H1 (cell line): Measurements from ENCODE around the gene BPIFA2. TPM values are rescaled to one million over a fixed set of nuclear protein-coding genes. Genes with fewer than 3 reads are reported as not detected.

Source experiments
- CTCF ChIA-PET: fragments of 300-600 bp; sonication (Branson Sonifier 250); formaldehyde crosslinking; loops from one replicate; lab custom pipeline; 2021; ENCODE audit not compliant: partially characterized antibody; lab: Charles Lee
- POLR2A ChIA-PET: fragments of 300-600 bp; sonication (Branson Sonifier 250); formaldehyde crosslinking; loops from one replicate; lab custom pipeline; 2021; ENCODE audit warnings: inconsistent platforms; ENCODE audit not compliant: partially characterized antibody; lab: Charles Lee
- DNase-seq, 2 experiments: peaks; one replicate each; pipeline versions ENCODE4 v3.0.0 to v3.0.0-alpha.2; 2010 to 2022; ENCODE audit warnings: low spot score in 2 of 2, low read depth in 1 of 2, mixed read lengths in 1 of 2
- FAIRE-seq: peaks from 2 replicates; lab custom pipeline; 2011; peaks lifted over from hg19 to GRCh38; lab: Jason Lieb, UNC
- H2AFZ ChIP-seq: 2 replicates; pipeline ENCODE4 v1.8.1; 2012; ENCODE audit warnings: low read length, inconsistent platforms
- H2AK5ac ChIP-seq: 2 replicates; pipeline ENCODE4 v1.6.1; 2013; ENCODE audit warnings: low read depth, low read length
- H2BK120ac ChIP-seq: replicated peaks from 2 replicates; pipeline ENCODE3; 2013; ENCODE audit warnings: low read depth, low read length, inconsistent platforms
- H2BK12ac ChIP-seq: 2 replicates; pipeline ENCODE4 v1.6.1; 2013; ENCODE audit warnings: low read depth, low read length
- H2BK15ac ChIP-seq: 2 replicates; pipeline ENCODE4 v1.6.1; 2013; ENCODE audit warnings: low read length
- H2BK20ac ChIP-seq: 2 replicates; pipeline ENCODE4 v1.6.1; 2013; ENCODE audit warnings: low read length
- H2BK5ac ChIP-seq: 2 replicates; pipeline ENCODE4 v1.6.1; 2013; ENCODE audit warnings: low read depth, low read length
- H3K14ac ChIP-seq: 2 replicates; pipeline ENCODE4 v1.6.1; 2013; ENCODE audit warnings: inconsistent platforms; ENCODE audit not compliant: insufficient read length
- H3K18ac ChIP-seq: 2 replicates; pipeline ENCODE4 v1.6.1; 2013; ENCODE audit warnings: low read length; ENCODE audit errors: extremely low read depth
- H3K23ac ChIP-seq: 2 replicates; pipeline ENCODE4 v1.6.1; 2013; ENCODE audit warnings: inconsistent platforms; ENCODE audit not compliant: insufficient read length
- H3K23me2 ChIP-seq: 2 replicates; pipeline ENCODE4 v1.6.1; 2013; ENCODE audit warnings: low read depth, low read length
- H3K27ac ChIP-seq: 2 replicates; pipeline ENCODE4 v1.6.1; 2011; ENCODE audit warnings: low read depth, low read length, inconsistent platforms
- H3K27me3 ChIP-seq, 4 experiments: replicated peaks in 1 of 4; 1 replicate in 1 of 4; 2 replicates in 3 of 4; pipeline versions ENCODE4 v1.6.1 to v1.8.1; 2011 to 2013; ENCODE audit warnings: low read length in 3 of 4, mild to moderate bottlenecking in 3 of 4, inconsistent platforms in 2 of 4, mixed read lengths in 2 of 4, moderate library complexity in 1 of 4; ENCODE audit not compliant: control insufficient read depth in 3 of 4, insufficient read depth in 3 of 4; ENCODE audit errors: extremely low read depth in 1 of 4
- H3K36me3 ChIP-seq, 4 experiments: 2 replicates each; pipeline versions ENCODE4 v1.6.1 to v1.8.1; 2011 to 2013; ENCODE audit warnings: mild to moderate bottlenecking in 4 of 4, low read length in 3 of 4, moderate library complexity in 2 of 4, control low read depth in 1 of 4, inconsistent platforms in 1 of 4; ENCODE audit not compliant: insufficient read depth in 4 of 4, control insufficient read depth in 2 of 4
- H3K4ac ChIP-seq: replicated peaks from 2 replicates; pipeline ENCODE3; 2013; ENCODE audit warnings: low read length, low read depth, mixed read lengths, inconsistent platforms; ENCODE audit not compliant: insufficient read length
- H3K4me1 ChIP-seq, 4 experiments: replicated peaks in 1 of 4; 1 replicate in 1 of 4; 2 replicates in 3 of 4; pipeline versions ENCODE4 v1.6.1 to v1.8.1; 2011 to 2013; ENCODE audit warnings: low read length in 3 of 4, inconsistent platforms in 2 of 4, mixed read lengths in 1 of 4; ENCODE audit not compliant: insufficient read depth in 4 of 4, control insufficient read depth in 3 of 4
- H3K4me2 ChIP-seq, 2 experiments: 2 replicates each; pipeline versions ENCODE4 v1.6.1 to v1.8.1; 2011 to 2013; ENCODE audit warnings: low read depth in 2 of 2, low read length in 2 of 2, control low read depth in 1 of 2, inconsistent platforms in 1 of 2, mild to moderate bottlenecking in 1 of 2; ENCODE audit not compliant: insufficient read depth in 1 of 2
- H3K4me3 ChIP-seq, 4 experiments: fragments of 200-600, 300-600 bp in 1 of 4; sonication (generic), shearing (Covaris generic), sonication (Bioruptor Twin) in 1 of 4; 2 replicates each; pipeline versions ENCODE4 v1.5.1 to v1.8.1; 2011 to 2016; ENCODE audit warnings: low read length in 4 of 4, low read depth in 3 of 4, control low read depth in 2 of 4, inconsistent platforms in 2 of 4, mild to moderate bottlenecking in 2 of 4, mixed read lengths in 1 of 4, moderate library complexity in 1 of 4; ENCODE audit not compliant: insufficient read depth in 2 of 4; ENCODE audit errors: extremely low read depth in 1 of 4
- H3K56ac ChIP-seq: replicated peaks from 2 replicates; pipeline ENCODE3; 2013; ENCODE audit warnings: low read depth, mild to moderate bottlenecking, mixed read lengths, low read length, inconsistent platforms; ENCODE audit not compliant: insufficient read length
- H3K79me1 ChIP-seq: 2 replicates; pipeline ENCODE4 v1.6.1; 2013; ENCODE audit warnings: low read depth, low read length, control low read depth
- H3K79me2 ChIP-seq, 2 experiments: 2 replicates each; pipeline versions ENCODE4 v1.6.1 to v1.8.1; 2012 to 2013; ENCODE audit warnings: low read length in 2 of 2, mild to moderate bottlenecking in 2 of 2, inconsistent platforms in 1 of 2; ENCODE audit not compliant: insufficient read depth in 2 of 2, control insufficient read depth in 1 of 2
- H3K9ac ChIP-seq, 4 experiments: replicated peaks in 1 of 4; 1 replicate in 1 of 4; 2 replicates in 3 of 4; pipeline versions ENCODE4 v1.6.1 to v1.8.1; 2011 to 2013; ENCODE audit warnings: low read depth in 3 of 4, low read length in 3 of 4, control low read depth in 2 of 4, mild to moderate bottlenecking in 2 of 4, moderate library complexity in 2 of 4, inconsistent platforms in 1 of 4; ENCODE audit errors: extremely low read depth in 1 of 4
- H3K9me3 ChIP-seq, 2 experiments: 2 replicates each; pipeline versions ENCODE4 v1.6.1 to v1.8.1; 2012 to 2013; ENCODE audit warnings: mild to moderate bottlenecking in 2 of 2, moderate library complexity in 2 of 2, control low read depth in 1 of 2, inconsistent platforms in 1 of 2, low read depth in 1 of 2, low read length in 1 of 2, mixed read lengths in 1 of 2; ENCODE audit not compliant: insufficient read depth in 2 of 2
- H4K20me1 ChIP-seq, 2 experiments: replicated peaks in 1 of 2; 2 replicates each; pipeline versions ENCODE3 to v1.8.1; 2011 to 2013; ENCODE audit warnings: inconsistent platforms in 2 of 2, low read length in 2 of 2, mild to moderate bottlenecking in 1 of 2; ENCODE audit not compliant: insufficient read depth in 2 of 2, control insufficient read depth in 1 of 2
- H4K5ac ChIP-seq: 2 replicates; pipeline ENCODE4 v1.6.1; 2013; ENCODE audit warnings: low read length, low read depth, mixed read lengths, inconsistent platforms; ENCODE audit not compliant: insufficient read length
- H4K8ac ChIP-seq: 2 replicates; pipeline ENCODE4 v1.8.0; 2013; ENCODE audit warnings: mild to moderate bottlenecking, moderate library complexity, low read length, inconsistent platforms; ENCODE audit not compliant: insufficient read depth; ENCODE audit errors: extremely low read depth
- H4K91ac ChIP-seq: replicated peaks from 2 replicates; pipeline ENCODE3; 2013; ENCODE audit warnings: low read length, mixed read lengths, inconsistent platforms; ENCODE audit not compliant: insufficient read length
- CHD2 ChIP-seq: IDR thresholded peaks from 2 replicates; pipeline ENCODE4 v1.6.1; 2012; ENCODE audit warnings: low read length, improper control_type of control experiment
- CTCF ChIP-seq, 3 experiments: IDR thresholded peaks; 1 replicate in 2 of 3; 2 replicates in 1 of 3; pipeline versions ENCODE4 v1.5.1 to v1.6.1; 2011; ENCODE audit warnings: low read length in 3 of 3, mild to moderate bottlenecking in 3 of 3, inconsistent platforms in 2 of 3, low read depth in 1 of 3, moderate library complexity in 1 of 3; ENCODE audit not compliant: insufficient read depth in 1 of 3; ENCODE audit errors: control extremely low read depth in 1 of 3
- KDM5A ChIP-seq: fragments of 200-600 bp; IDR thresholded peaks from 2 replicates; pipeline ENCODE4 v1.7.1; 2012; ENCODE audit warnings: mild to moderate bottlenecking, low read length, inconsistent platforms, mixed read lengths
- RAD21 ChIP-seq, 2 experiments: IDR thresholded peaks in 1 of 2; conservative IDR thresholded peaks in 1 of 2; 2 replicates each; pipeline ENCODE4 v1.6.1; 2011; ENCODE audit warnings: low read depth in 2 of 2, low read length in 2 of 2, improper control_type of control experiment in 1 of 2, inconsistent platforms in 1 of 2, mild to moderate bottlenecking in 1 of 2, moderate library complexity in 1 of 2
- RNF2 ChIP-seq: fragments of 200-900, 300-1000 bp; sonication (generic); IDR thresholded peaks from 2 replicates; pipeline ENCODE4 v1.7.1; 2016; ENCODE audit warnings: borderline replicate concordance, low read depth, mild to moderate bottlenecking, antibody characterized with exemption, low read length; ENCODE audit not compliant: poor library complexity, severe bottlenecking; ENCODE audit errors: missing control alignments
- SAP30 ChIP-seq: fragments of 300-600 bp; sonication (generic); IDR thresholded peaks from 2 replicates; pipeline ENCODE4 v1.7.1; 2012; ENCODE audit warnings: low read length, moderate library complexity, mild to moderate bottlenecking, inconsistent platforms; ENCODE audit not compliant: insufficient read depth, insufficient replicate concordance
- SIRT6 ChIP-seq: IDR thresholded peaks from one replicate; pipeline ENCODE4 v1.7.1; 2012; ENCODE audit warnings: low read length, inconsistent platforms
- TCF12 ChIP-seq: IDR thresholded peaks from 2 replicates; pipeline ENCODE4 v1.6.1; 2011; ENCODE audit warnings: low read depth, mild to moderate bottlenecking, low read length
- YY1 ChIP-seq: IDR thresholded peaks from 2 replicates; pipeline ENCODE4 v1.6.1; 2011; ENCODE audit warnings: low read depth, mild to moderate bottlenecking, low read length
- ZNF274 ChIP-seq: IDR thresholded peaks from 2 replicates; pipeline ENCODE4 v1.7.0; 2012; ENCODE audit warnings: low read length, borderline replicate concordance; ENCODE audit errors: extremely low read depth
- WGBS, 2 experiments: shearing (Covaris generic) in 1 of 2; methylation state at CpG; one replicate each; pipeline versions ENCODE4 v1.1.6 to v1.1.7; 2013 to 2015; ENCODE audit warnings: low lambda C conversion rate in 2 of 2, mixed read lengths in 2 of 2, inconsistent platforms in 1 of 2, low coverage in 1 of 2, missing lambda C conversion rate in 1 of 2; ENCODE audit not compliant: insufficient replicate concordance in 2 of 2, insufficient coverage in 1 of 2, insufficient read length in 1 of 2; ENCODE audit errors: extremely low coverage in 1 of 2, missing lambda C conversion rate in 1 of 2; 5-methylcytosine and 5-hydroxymethylcytosine counted together
- polyA plus RNA-seq, 7 experiments: library from polyadenylated mRNA; depleted of rRNA in 3 of 7; stranded (reverse) in 5 of 7; unstranded in 2 of 7; fragments of >200 nt in 5 of 7; fragments of 200-250 nt in 2 of 7; gene quantifications; 1 replicate in 5 of 7; 2 replicates in 1 of 7; 4 replicates in 1 of 7; pipeline versions ENCODE4 v1.2.1 to v1.2.3, GENCODE V29; 2011 to 2013; ENCODE audit warnings: missing spikeins in 2 of 7, mixed read lengths in 2 of 7
- total RNA-seq: library from RNA; stranded (reverse); fragmentation: NEBNext Ultra II Directional; extraction: Animal tissue kit (Norgen Biotek cat#: 25700); gene quantifications from 2 replicates; pipeline ENCODE4 v1.2.1, GENCODE V29; 2021

BPIFA2 gene
- total and polyA plus RNA-seq, 2 of the 8 experiments (the other 6 are each of a cell fraction or from before 2014, with no cell fraction given), result not detected

- no peak overlapping the region for H4K8ac ChIP-seq
- H3K18ac ChIP-seq, result no peak overlapping the region
- no peaks in the 10 kb centered on the region for H3K79me2 ChIP-seq
- H2BK20ac ChIP-seq, result no peak overlapping the region
- no peak overlapping the region for H4K91ac ChIP-seq
- no peaks in the 10 kb centered on the region for H3K79me1 ChIP-seq
- H3K27ac ChIP-seq, result no peak overlapping the region
- no peak overlapping the region for H2BK5ac ChIP-seq
- no peak overlapping the region for H3K4me2 ChIP-seq
- H3K9ac ChIP-seq, result no peak overlapping the region
- no peaks in the 10 kb centered on the region for H3K4me1 ChIP-seq
- H3K9me3 ChIP-seq, result peaks cover 13 to 15% of the 10 kb centered on the region in 2 experiments
- H3K23me2 ChIP-seq, result no peaks in the 10 kb centered on the region
- ChIA-PET CTCF (interaction anchor here (0.6 to 2.3 kb wide), 21 partner anchors 9 to 433 kb away, joined by 3 to 11 read pairs (median 5); no protein-coding TSS in a partner anchor), POLR2A (no interaction called here)
- FAIRE-seq, result peak; percentile 50
- H3K36me3 ChIP-seq, result no peaks in the 10 kb centered on the region
- H3K23ac ChIP-seq, result no peak overlapping the region
- H2BK12ac ChIP-seq, result no peak overlapping the region
- H3K4ac ChIP-seq, result no peak overlapping the region
- WGBS, 2 experiments, result 68% methylated on average over 8 of the region's 8 CpGs; no CpG with 5 or more reads in 1 of the 2 experiments
- H3K56ac ChIP-seq, result no peak overlapping the region
- no peak overlapping the region for H2AFZ ChIP-seq
- H4K5ac ChIP-seq, result no peak overlapping the region
- peak in 1 of 2 experiments; percentile 81 for DNase-seq
- no peaks in the 10 kb centered on the region for H3K27me3 ChIP-seq
- no peak overlapping the region for H2BK120ac ChIP-seq
- no peak overlapping the region for H3K4me3 ChIP-seq
- H2BK15ac ChIP-seq, result no peak overlapping the region
- no peaks in the 10 kb centered on the region for H4K20me1 ChIP-seq
- H3K14ac ChIP-seq, result no peak overlapping the region
- H2AK5ac ChIP-seq, result no peak overlapping the region
- TF ChIP-seq KDM5A, result no peak
- no peak for TF ChIP-seq TCF12
- TF ChIP-seq CHD2, result no peak
- peak in 2 of 3 experiments; percentile 39 to 74; a peak in 3 of 4 replicates for TF ChIP-seq CTCF (IDR thresholded peaks at IDR 0.05; ENCODE audit: control extremely low read depth in 1 of 3, insufficient read depth in 1 of 3, low read depth in 1 of 3, low read length in 3 of 3)
- TF ChIP-seq YY1, result no peak
- TF ChIP-seq SIRT6, result no peak
- TF ChIP-seq SAP30, result no peak
- no peak for TF ChIP-seq ZNF274
- TF ChIP-seq RNF2, result no peak
- TF ChIP-seq RAD21 (IDR thresholded peaks at IDR 0.05 in 1 of 2, conservative IDR thresholded peaks at IDR 0.05 in 1 of 2; ENCODE audit: low read depth in 2 of 2, low read length in 2 of 2), result peak in 1 of 2 experiments; percentile 33; a peak in 3 of 4 replicates
These were observed 1.3 kb downstream of the BPIFA2 start for GRCh38 chr20:33169176-33169794.
